ENCODE results near the gene PTGES.
"Not testable (repeated sequence)": the region's sequence is repeated elsewhere in the genome, so short reads cannot be mapped to it uniquely, and the experiment has no call there.

The PTGES gene

DNA sequence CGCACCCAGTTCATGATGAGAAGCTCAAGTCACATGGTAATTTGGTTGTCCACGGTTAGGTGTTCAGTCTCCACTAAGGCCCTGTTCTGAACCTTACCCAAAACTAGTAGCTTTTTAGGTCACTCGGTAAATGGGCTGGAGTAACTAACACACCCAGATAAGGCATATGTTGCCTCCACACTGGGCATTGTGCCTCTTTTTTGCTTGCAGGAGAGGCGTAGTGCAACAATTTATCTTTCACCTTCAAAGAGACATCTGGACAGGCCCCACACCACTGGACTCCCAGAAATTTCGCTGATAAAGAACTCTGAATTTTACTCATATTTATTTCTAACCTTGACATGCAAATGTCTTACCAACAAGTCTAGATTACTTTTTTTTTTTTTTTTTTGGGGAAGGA is 16.8 kb upstream of the PTGES start:
- no peak for DNase-seq

DNA sequence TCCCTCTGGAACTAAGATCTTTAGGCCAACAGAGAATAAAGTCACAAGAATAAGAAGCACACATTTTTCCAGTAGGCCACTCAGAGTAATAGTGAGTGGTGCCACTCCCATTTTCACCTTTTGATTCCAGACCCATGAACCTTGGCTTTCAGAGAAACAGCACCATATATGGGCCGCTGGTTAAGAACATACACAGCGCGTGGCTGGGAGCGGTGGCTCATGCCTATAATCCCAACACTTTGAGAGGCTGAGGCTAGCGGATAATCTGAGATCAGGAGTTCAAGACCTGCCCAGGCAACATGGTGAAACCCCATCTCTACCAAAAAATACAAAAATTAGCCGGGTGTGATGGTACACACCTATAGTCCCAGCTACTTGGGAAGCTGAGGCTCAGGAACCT is 15.6 kb upstream of the PTGES start:
- no peak for DNase-seq

DNA sequence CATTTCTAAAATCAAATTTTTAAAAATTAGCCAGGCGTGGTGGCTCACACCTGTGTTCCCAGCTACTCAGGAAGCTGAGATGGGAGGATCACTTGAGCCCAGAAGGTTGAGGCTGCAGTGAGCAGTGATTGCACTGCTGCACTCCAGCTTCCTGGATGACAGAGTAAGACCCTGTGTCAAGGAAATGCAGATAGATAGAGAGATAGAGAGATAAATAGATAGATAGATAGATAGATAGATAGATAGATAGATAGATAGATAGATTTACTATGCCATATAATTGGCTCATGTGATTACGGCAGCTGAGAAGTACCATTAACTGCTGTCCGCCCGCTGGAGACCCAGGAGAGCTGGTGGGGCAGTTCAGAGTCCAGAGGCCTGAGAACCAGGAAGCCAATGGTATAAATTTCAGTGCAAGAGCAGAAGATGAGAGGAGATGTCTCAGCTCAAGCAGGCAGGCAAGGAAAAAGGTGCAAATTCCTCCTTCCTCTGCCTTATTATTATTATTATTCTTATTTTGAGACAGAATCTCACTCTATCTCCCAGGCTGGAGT is 13.0 kb upstream of the PTGES start:
- DNase-seq, result no peak

DNA sequence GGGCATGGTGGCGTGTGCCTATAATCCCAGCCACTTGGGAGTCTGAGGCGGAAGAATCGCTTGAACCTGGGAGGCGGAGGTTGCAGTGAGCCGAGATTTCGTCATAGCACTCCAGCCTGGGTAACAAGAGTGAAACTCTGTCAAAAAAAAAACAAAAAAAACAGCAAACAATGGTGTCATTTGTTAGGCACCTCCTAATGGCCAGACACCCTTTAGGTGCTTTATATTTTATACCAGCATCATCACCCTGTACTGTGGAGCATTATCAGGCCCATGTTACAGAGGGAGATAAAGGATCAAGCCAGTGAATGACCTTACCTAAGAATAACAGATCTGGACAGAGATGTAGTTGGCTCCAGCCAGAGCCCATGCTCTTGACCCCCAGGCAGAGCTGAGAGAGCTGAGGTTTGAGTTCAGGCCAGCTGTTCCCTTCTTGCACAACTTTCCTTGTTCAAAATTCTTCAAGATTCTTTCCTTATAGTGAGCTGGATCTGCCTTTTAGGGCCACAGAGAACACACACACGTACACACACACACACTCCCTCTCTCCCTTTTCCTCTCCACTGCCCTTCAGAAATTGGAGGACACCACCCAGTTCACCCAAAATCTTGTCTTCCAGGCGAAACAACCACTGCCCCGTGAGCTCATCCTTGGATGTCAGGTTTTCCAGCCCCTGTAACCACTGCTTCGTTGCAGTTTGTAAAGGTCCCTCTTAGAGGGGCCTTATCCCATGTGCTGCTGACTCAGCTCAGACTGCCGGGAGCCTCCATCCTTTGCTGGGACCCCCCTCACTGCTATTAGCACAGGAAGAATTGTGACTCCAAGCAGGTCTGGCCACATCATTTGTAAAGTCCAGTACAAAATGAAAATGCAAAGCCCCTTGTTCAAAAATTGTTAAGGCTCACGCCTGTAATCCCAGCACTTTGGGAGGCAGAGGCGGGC is 10.4 kb upstream of the PTGES start:
- DNase-seq, result no peak

DNA sequence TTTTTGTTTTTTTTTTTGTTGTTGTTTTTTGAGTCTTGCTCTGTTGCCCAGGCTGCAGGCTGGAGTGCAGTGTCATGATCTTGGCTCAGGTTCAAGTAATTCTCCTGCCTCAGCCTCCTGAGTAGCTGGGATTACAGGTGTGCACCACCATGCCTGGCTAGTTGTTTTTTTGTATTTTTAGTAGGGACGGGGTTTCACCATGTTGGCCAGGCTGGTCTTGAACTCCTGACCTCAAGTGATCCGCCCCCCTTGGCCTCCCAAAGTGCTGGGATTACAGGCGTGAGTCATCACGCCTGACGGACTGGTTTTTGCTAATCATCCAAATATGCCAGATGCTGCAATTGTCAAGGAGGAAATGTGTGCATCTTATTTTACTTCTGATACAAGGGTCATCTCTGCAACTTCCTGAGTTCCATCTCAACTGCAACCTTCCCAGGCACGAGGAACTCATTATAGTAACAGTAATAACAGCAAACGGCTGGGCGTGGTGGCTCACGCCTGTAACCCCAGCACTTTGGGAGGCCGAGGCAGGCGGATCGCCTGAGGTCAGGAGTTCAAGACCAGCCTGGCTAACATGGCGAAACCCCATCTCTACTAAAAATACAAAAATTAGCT is 9.6 kb upstream of the PTGES start:
- not testable (repeated sequence) for DNase-seq

DNA sequence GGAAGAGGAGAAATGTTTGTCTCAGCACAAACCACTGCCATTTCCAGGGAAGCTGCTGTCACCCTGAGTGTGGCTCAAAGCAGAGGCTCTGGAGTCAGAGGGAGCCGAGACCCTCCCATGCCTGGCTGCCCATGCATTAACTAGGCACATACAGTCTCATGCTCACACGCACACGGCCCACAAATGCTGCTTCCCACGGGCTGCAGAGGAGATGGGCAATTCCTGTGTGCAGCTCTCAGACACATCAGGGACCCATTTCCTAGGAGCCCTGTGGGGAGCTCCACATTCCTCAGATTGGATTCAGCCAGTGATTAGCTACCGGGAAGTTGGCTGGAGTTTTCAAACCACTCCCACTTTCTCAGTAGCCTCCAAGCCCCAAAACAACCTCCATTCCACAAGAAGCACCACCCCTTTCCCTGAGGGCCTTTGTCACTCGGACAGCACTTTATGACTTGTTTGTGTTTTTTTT is 9.1 kb upstream of the PTGES start:
- no peak for DNase-seq

DNA sequence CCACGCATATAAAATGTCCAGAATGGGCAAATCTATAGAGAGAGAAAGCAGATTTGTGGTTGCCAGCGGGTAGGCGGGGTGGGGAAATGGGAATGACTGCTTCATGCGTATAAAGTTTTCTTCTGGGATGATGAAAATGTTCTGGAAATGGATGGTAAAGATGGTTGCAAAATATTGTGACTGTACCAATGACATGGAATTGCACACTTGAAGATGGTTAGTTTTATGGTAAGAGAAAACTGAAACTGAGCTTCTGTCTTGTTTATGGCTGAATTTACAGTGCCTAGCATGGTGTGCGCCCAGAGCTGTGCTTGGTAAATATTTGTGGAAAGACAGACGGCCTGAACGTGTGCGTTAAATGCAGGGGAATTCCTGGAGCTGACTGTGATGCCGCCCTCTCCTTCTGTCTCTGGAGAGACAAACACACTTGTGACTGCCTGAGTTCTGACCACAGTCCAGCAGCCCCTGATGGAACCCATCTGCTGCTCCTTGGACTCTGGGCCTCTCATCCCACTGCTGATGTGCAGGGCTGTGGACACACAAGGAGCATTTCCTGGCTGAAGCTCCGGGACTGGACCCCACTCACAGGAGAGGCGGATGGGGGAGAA is 8.6 kb upstream of the PTGES start:
- DNase-seq, result no peak

DNA sequence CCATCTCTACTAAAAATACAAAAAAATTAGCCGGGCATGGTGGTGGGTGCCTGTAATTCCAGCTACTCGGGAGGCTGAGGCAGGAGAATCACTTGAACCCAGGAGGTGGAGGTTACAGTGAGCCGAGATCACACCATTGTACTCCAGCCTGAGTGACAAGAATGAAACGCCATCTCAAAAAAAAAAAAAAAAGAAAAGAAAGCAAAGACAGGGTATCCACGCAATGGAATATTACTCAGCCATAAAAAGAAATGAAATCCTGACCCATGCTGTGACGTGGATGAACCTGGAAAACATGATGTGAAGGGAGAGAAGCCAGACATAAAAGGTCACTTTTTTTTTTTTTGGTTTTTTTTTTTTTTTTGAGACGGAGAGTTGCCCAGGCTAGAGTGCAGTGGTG is 7.9 kb upstream of the PTGES start:
- DNase-seq, result not testable (repeated sequence)

DNA sequence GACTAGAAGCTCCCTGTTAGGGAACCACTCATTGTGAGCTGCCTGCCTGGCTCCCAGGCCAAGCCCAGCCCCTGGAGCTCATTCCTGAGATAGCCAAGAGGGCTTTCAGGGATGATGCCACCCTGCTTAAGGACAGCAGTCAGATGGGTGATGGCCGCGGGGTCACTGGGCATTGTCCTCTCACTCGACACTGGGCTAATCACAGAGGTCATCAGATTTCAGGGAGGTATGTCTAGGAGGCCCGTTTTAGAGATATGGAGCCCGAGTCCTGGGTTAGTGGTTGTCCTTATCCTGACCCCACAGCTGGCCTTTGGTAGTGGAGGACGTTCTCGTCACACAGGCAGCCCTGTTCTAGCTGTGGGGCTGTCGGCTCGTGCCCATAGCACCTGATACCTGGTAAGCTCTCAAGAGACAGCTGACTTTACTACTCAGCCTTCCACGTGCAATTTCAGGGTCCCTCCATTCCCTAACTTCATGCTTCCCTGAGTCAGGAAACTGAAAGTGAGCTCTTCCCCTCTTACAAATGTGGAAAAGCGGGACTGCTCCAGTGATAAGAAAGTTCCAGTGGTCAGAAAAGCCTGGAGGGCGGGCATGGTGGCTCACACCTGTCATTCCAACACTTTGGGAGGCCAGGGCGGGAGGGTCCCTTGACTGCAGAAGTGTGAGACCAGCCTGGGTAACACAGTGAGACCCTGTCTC is 7.1 kb upstream of the PTGES start:
- DNase-seq, result no peak

DNA sequence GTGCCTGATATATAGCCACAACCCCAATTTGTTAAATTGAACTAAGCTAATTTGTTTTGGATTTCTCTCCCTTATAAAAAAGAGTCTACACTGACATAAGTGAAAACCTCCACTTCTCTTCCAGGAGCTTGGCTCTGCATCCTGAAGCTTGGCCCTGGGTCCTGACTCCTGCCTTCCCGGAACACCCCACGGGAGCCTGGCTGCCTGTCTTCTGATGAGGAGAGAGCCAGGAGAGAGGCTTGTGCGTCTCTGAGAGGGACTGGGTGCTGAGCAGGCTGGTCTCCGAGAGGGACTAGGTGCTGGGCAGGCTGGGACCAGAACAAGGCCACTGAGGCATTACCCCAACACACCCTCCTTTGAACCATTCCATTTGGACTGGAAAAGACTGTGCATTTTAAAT is 6.5 kb upstream of the PTGES start:
- DNase-seq, result no peak

DNA sequence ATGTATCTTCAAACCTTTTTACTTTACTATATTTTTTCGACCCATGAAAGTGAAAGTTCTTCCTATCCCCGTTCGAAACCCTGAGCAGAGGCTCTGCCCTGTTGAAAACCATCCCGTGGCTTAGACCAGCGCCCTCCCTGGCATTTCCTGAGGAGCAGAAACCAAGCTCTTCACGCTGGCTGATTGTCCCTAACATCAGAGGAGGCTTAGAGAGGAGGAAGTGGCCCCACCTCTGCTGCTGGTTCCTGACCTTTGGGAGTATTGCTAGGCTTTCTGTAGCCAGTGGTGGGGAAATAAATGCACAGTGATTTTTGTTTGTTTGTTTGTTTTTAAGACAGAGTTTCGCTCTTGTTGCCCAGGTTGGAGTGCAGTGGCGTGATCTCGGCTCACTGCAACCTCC is 4.2 kb upstream of the PTGES start:
- DNase-seq, result no peak

DNA sequence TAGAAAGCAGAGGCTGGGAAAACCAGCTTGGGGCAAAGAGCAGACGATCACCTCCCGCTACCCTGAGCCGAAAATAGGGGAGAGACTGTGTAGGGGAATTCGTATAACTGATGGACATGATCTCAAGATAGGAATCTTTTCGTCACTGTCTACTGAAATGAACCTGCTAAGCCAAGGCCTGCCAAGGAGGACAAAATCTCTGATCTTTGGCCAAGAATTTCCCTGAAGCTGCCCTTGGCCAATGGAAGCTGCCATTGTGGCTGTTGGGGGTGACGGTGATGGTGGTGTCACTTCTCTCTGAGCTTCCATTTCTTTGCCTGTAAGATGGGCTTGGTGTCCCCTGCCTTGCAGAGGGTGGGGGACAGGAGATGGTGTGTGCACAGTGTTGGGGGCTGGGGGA is 3.3 kb upstream of the PTGES start:
- no peak for DNase-seq

DNA sequence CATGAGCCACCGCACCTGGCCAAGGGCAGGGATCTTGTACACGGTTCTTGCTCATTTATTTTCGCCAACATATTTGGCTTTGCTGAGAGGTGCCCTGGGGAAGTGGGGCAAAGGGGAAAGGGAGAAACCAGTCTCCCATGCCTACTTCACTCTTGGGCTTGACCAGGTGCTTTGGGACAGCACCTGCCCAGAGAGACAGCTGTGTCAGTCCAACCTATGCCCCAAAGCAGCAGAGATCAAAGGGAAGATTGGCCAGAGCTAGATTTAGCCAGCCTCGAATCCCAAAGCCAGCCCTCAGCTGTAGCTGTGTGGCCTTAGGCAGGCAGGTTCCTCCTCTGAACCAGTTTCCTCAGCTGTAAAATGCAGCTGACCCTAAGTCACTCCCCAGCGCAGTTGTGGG is 2.3 kb upstream of the PTGES start:
- no peak for DNase-seq

DNA sequence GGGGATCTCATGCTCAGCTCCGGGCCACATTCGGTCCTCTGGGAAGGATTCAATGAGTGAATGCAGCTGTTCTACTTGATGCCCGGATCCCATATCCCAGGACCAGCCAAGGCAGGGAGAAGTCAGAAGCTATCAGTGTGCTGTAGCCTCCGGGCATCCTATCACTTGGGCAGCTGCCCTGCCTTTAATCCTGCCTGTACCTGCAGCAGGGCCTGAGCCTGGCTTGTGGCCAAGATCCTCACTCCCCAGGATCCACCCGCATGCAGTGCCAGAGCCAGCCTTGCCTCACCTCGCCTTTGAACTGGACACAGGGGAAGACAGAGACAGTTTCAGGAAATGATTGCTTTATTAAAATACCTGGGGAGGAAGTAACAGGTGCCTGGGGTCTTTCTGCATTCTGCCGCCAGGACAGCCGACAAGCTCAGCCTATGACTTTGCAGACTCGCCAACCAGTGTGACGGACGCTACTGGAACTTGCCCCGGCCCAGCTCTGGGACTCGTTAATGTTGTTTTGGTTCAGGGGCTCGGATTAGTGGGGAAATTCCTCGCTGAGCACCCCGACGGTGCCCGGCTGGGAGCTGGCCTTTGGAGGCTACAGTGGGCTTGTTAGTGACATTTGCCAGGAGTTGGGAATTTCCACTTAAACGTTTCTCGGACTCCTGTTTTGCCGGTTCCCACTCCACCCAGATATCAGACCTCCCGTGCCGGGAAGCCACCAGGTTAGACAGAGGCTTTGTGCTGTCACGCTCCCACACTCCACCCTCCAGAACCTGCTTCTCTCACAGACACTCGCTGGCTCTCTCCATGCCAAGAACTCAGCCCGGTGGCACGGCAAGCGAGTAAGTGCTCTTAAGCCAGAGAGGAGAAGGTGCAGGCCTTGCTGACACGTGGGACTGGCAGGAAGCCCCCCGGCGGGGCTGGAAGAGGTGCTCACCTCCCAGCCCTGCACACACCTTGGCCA is 721 bp downstream of the PTGES start:
- no peak for DNase-seq

DNA sequence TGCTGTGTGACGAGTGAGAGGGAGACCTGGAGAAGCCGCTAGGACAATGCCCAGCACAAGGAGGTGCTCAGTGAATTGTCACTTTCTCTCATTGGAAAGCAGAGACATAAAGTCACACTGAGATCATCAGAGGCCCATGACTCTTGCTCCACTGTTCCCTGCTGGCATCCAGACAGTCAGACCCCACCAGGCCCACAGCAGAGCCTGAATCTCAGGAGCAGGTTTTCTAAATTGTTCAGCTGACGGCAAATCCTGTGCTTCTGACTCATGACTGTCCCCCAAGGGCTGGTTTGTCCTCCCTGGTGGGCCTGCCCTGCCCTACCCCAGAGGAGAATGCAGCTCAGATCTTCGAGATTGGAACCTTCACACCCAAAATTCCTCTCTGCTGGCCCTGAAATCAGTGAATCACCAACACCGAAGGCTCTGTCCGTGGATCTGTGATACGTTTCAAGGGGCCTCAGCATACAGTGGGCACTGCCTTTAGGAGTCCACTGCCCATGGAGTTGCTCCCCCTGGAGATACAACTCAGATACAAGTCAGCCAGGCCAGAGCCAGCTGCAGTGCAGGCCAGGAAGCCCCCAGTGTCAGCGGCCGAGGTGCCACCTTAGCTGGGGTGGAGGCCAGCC is 2.7 kb downstream of the PTGES start:
- DNase-seq, result no peak

DNA sequence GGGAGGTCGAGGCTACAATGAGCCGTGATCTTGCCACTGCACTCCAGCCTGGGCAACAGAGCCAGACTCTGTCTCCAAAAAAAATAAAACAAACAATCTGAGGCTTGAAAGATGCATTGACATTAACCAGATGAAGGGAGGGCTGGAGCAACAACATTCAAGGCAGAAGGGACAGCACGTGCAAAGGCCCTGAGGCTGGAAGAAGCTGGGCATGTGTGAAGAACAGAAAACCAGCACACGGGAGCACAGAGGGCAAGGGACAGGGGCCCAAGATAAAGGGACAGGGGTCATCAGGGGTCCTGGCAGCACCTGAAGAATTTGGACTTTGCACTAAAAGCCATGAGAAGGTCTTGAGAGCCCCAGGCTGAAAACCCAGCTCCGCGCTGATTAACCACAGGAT is 3.3 kb downstream of the PTGES start:
- no peak for DNase-seq

DNA sequence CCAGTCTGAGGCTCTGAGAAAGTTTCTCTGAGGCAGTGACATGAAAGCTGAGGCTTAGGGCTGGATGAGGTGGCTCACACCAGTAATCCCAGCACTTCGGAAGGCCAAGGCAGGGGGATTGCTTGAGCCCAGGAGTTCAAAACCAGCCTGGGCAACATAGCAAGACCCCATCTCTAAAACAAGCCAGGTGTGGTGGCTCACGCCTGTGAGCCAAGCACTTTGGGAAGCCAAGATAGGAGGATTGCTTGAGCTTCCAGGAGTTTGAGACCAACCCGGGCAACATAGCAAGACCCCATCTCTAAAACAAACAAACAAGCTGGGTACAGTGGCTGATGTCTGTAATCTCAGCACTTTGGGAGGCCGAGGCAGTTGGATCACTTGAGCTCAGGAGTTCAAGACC is 3.8 kb downstream of the PTGES start:
- not testable (repeated sequence) for DNase-seq

DNA sequence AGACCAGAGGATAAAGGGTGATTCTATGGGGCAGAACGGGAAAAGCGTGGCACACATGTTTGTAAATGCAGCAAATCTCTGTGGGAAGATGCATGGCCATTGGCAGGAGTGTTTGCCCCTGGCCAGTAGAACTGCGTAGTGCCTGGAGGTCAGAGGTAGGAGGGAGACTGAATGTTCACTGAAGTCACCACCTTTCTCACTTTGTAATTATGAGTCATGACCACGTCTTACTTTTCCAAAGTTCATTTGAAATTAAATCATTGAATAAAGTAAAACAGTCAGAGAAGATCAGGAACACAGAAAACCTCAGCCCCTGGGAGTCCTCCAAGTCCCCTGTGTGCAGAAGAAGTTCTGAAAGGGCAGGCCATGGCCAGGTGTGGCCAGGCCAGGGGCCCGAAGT is 4.6 kb downstream of the PTGES start:
- no peak for DNase-seq

DNA sequence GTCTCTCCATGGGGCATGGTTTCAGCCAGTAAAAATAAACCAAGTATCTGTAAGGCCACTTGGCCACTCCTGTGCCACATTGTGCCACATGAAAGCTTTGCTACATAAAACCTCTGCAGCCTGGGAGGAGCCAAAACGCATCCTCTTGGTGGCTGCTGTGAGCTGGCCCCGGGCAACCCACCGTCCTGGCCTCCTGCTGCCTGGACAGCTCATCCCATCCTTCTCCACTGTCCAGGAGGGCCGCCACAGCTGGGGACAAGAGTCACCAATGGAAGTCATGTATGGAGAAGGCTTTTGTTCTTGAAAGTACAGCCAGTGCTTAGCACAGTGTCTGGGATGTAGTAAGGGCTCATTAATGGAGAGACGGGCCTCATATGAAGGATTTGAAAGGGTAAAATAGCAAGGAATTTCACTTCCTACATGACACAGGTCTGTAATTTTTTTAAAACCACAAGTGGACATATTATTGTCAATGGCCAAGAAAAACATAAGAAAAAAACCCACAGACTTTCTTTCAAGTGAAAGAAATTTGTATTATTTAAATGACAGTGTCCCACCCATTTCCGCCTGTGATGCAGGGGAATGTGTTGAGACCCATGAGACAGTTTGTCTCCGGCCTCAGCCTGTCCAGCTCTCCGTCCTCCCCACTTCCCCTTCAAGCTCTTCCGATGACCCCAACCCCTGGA is 6.6 kb downstream of the PTGES start:
- no peak for DNase-seq

DNA sequence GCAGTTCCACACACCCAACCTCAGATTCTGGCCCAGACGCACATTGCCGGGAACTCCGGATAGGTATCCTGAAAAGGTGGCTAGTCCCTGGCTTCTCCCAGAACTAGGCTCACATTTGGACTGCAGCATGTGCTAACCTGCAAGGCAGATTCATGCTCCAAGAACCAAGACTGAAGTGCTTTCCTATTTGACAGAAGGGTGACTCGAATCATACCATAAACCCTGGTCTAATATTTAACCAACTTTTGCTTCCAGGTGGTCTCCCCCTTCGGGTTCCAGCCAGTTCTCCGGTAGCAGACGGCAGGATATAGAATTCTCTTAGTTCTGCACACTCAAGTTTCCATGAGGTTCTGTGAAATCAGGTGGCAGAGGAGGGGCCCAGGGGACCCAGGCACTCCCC is 7.6 kb downstream of the PTGES start:
- DNase-seq, result no peak

Measured in stimulated activated CD4-positive, alpha-beta T cell treated with anti-CD3 and anti-CD28 coated beads, Interleukin-1b, Interleukin-23, amount 100 ng/mL, for 48 hours (primary cell).